Activated CD4-positive, alpha-beta memory T cell treated with anti-CD3 and anti-CD28 coated beads for 36 hours (primary cell): Measurements from ENCODE around the gene LDAH. TPM values are rescaled to one million over a fixed set of nuclear protein-coding genes. Genes with fewer than 3 reads are reported as not detected.

Experiments used
- CTCF ChIA-PET: fragments of 350-600 bp; sonication (Branson Sonifier 250); formaldehyde crosslinking; loops from one replicate; lab custom pipeline; 2021; ENCODE audit warnings: antibody characterized with exemption, inconsistent platforms; lab: Charles Lee
- POLR2A ChIA-PET: fragments of 350-600 bp; sonication (Branson Sonifier 250); formaldehyde crosslinking; loops from one replicate; lab custom pipeline; 2021; ENCODE audit warnings: antibody characterized with exemption; lab: Charles Lee
- DNase-seq: peaks from one replicate; pipeline ENCODE4 v3.0.0-alpha.2; 2020
- H3K27ac Mint-ChIP-seq: one replicate; pipeline ENCODE4 v1.8.0; 2021; ENCODE audit warnings: mixed read lengths
- H3K27me3 Mint-ChIP-seq: one replicate; pipeline ENCODE4 v1.8.0; 2021; ENCODE audit warnings: mixed read lengths
- H3K36me3 Mint-ChIP-seq: one replicate; pipeline ENCODE4 v1.8.0; 2021; ENCODE audit warnings: mixed read lengths
- H3K4me1 Mint-ChIP-seq: one replicate; pipeline ENCODE4 v1.8.0; 2021; ENCODE audit warnings: low read depth, mixed read lengths
- H3K4me3 Mint-ChIP-seq: one replicate; pipeline ENCODE4 v1.8.0; 2021; ENCODE audit warnings: mild to moderate bottlenecking, mixed read lengths
- H3K9me3 Mint-ChIP-seq: one replicate; pipeline ENCODE4 v1.8.0; 2021; ENCODE audit warnings: mixed read lengths
- intact Hi-C: fragments of 100-400 bp; cut with micrococcal nuclease; formaldehyde crosslinking; loops from one replicate; pipeline ENCODE4 v1.15.1; 2023
- total RNA-seq, 2 experiments: library from RNA; stranded (reverse); gene quantifications; one replicate each; pipeline ENCODE4 v1.2.3, GENCODE V29; 2021

The LDAH gene
- total RNA-seq, 2 experiments from 2014 or later = 35.2 to 38.7 TPM

- ChIA-PET POLR2A (no interaction called here), CTCF (no interaction called here)
- H3K4me1 Mint-ChIP-seq = no peaks in the 10 kb centered on the region
- peaks cover 21% of the 10 kb centered on the region for H3K36me3 Mint-ChIP-seq
- intact Hi-C loops = no loop called here
- DNase-seq = no peak
- no peak overlapping the region for H3K27ac Mint-ChIP-seq
- H3K27me3 Mint-ChIP-seq = no peaks in the 10 kb centered on the region
- no peak overlapping the region for H3K4me3 Mint-ChIP-seq
- H3K9me3 Mint-ChIP-seq = no peaks in the 10 kb centered on the region
Measured at GRCh38 chr2:20691076-20691734, 131.7 kb downstream of the LDAH start.

- no peak overlapping the region for H3K27ac Mint-ChIP-seq
- peaks cover 21% of the 10 kb centered on the region for H3K36me3 Mint-ChIP-seq
- H3K27me3 Mint-ChIP-seq = no peaks in the 10 kb centered on the region
- DNase-seq = no peak
- H3K4me1 Mint-ChIP-seq = no peaks in the 10 kb centered on the region
- no peak overlapping the region for H3K4me3 Mint-ChIP-seq
- POLR2A ChIA-PET = no interaction called here
- no peaks in the 10 kb centered on the region for H3K9me3 Mint-ChIP-seq
- intact Hi-C loops = no loop called here
- CTCF ChIA-PET = no interaction called here
Measured at GRCh38 chr2:20689428-20690264, 133.3 kb downstream of the LDAH start.

GRCh38 chr2:20687260-20687832 lies 135.6 kb downstream of the LDAH start:
- CTCF ChIA-PET = interaction anchor here (2.6 kb wide), 1 partner anchor 26 kb away, joined by 11 read pairs; no protein-coding TSS in a partner anchor
- Mint-ChIP-seq H3K4me1 (peaks cover 11% of the 10 kb centered on the region), H3K27me3 (no peaks in the 10 kb centered on the region), H3K4me3 (no peak overlapping the region), H3K36me3 (peaks cover 24% of the 10 kb centered on the region), H3K9me3 (no peaks in the 10 kb centered on the region), H3K27ac (no peak overlapping the region)
- intact Hi-C loops = no loop called here
- POLR2A ChIA-PET = no interaction called here
- no peak for DNase-seq

- Mint-ChIP-seq H3K27ac (no peak overlapping the region), H3K27me3 (no peaks in the 10 kb centered on the region), H3K4me3 (no peak overlapping the region), H3K36me3 (peaks cover 25% of the 10 kb centered on the region), H3K4me1 (peaks cover 11% of the 10 kb centered on the region), H3K9me3 (no peaks in the 10 kb centered on the region)
- DNase-seq = no peak
- ChIA-PET POLR2A (interaction anchor here (0.6 kb wide), 1 partner anchor 16 kb away, joined by 3 read pairs; no protein-coding TSS in a partner anchor), CTCF (interaction anchor here (1.7 to 2.5 kb wide), 2 partner anchors 23 to 278 kb away, joined by 5 to 12 read pairs; no protein-coding TSS in a partner anchor)
- intact Hi-C loops = no loop called here
Measured at GRCh38 chr2:20684581-20685063, 138.3 kb downstream of the LDAH start.

- no peaks in the 10 kb centered on the region for H3K9me3 Mint-ChIP-seq
- no peak overlapping the region for H3K27ac Mint-ChIP-seq
- no peak overlapping the region for H3K4me3 Mint-ChIP-seq
- no peak for DNase-seq
- peaks cover 11% of the 10 kb centered on the region for H3K4me1 Mint-ChIP-seq
- H3K27me3 Mint-ChIP-seq = no peaks in the 10 kb centered on the region
- ChIA-PET POLR2A (no interaction called here), CTCF (interaction anchor here (1.3 to 2.5 kb wide), 5 partner anchors 10 to 281 kb away, joined by 3 to 12 read pairs (median 5); no protein-coding TSS in a partner anchor)
- intact Hi-C loops = no loop called here
- peaks cover 16% of the 10 kb centered on the region for H3K36me3 Mint-ChIP-seq
Measured at GRCh38 chr2:20682167-20682920, 140.6 kb downstream of the LDAH start.

GRCh38 chr2:20680744-20681375 lies 142.0 kb downstream of the LDAH start:
- H3K9me3 Mint-ChIP-seq = no peaks in the 10 kb centered on the region
- H3K4me3 Mint-ChIP-seq = no peak overlapping the region
- POLR2A ChIA-PET = no interaction called here
- intact Hi-C loops = no loop called here
- H3K36me3 Mint-ChIP-seq = peaks cover 6% of the 10 kb centered on the region
- DNase-seq = no peak
- H3K27ac Mint-ChIP-seq = no peak overlapping the region
- H3K27me3 Mint-ChIP-seq = no peaks in the 10 kb centered on the region
- CTCF ChIA-PET = interaction anchor here (1.3 to 1.6 kb wide), 2 partner anchors 19 to 282 kb away, joined by 3 to 5 read pairs; no protein-coding TSS in a partner anchor
- peaks cover 11% of the 10 kb centered on the region for H3K4me1 Mint-ChIP-seq

- DNase-seq = no peak
- intact Hi-C loops = no loop called here
- peaks cover 6% of the 10 kb centered on the region for H3K36me3 Mint-ChIP-seq
- no peaks in the 10 kb centered on the region for H3K9me3 Mint-ChIP-seq
- H3K4me3 Mint-ChIP-seq = no peak overlapping the region
- ChIA-PET CTCF (interaction anchor here (0.6 to 6.0 kb wide), 2 partner anchors 17 to 77 kb away, joined by 3 to 47 read pairs; no protein-coding TSS in a partner anchor), POLR2A (no interaction called here)
- H3K4me1 Mint-ChIP-seq = peaks cover 11% of the 10 kb centered on the region
- H3K27ac Mint-ChIP-seq = no peak overlapping the region
- no peaks in the 10 kb centered on the region for H3K27me3 Mint-ChIP-seq
Measured at GRCh38 chr2:20678780-20679179, 144.1 kb downstream of the LDAH start.

GRCh38 chr2:20678086-20678395 lies 144.9 kb downstream of the LDAH start:
- Mint-ChIP-seq H3K4me1 (peaks cover 8% of the 10 kb centered on the region), H3K9me3 (no peaks in the 10 kb centered on the region), H3K36me3 (peaks cover 5% of the 10 kb centered on the region), H3K27me3 (peaks cover 2% of the 10 kb centered on the region), H3K4me3 (no peak overlapping the region), H3K27ac (no peak overlapping the region)
- intact Hi-C loops = no loop called here
- ChIA-PET POLR2A (no interaction called here), CTCF (interaction anchor here (1.1 to 6.0 kb wide), 2 partner anchors 16 to 285 kb away, joined by 11 to 47 read pairs; no protein-coding TSS in a partner anchor)
- no peak for DNase-seq

GRCh38 chr2:20677301-20678085 lies 145.4 kb downstream of the LDAH start:
- Mint-ChIP-seq H3K36me3 (peaks cover 3% of the 10 kb centered on the region), H3K27ac (no peak overlapping the region), H3K4me3 (no peak overlapping the region), H3K27me3 (peaks cover 5% of the 10 kb centered on the region), H3K9me3 (no peaks in the 10 kb centered on the region), H3K4me1 (peaks cover 2% of the 10 kb centered on the region)
- intact Hi-C loops = no loop called here
- DNase-seq = no peak
- CTCF ChIA-PET = interaction anchor here (0.7 to 6.0 kb wide), 4 partner anchors 10 to 286 kb away, joined by 3 to 47 read pairs (median 12); partner anchors contain the start of gene GDF7
- POLR2A ChIA-PET = no interaction called here

- DNase-seq = no peak
- H3K27me3 Mint-ChIP-seq = peaks cover 11% of the 10 kb centered on the region
- ChIA-PET CTCF (interaction anchor here (0.7 to 6.0 kb wide), 3 partner anchors 9 to 287 kb away, joined by 3 to 47 read pairs (median 14); partner anchors contain the start of gene GDF7), POLR2A (no interaction called here)
- no peak overlapping the region for H3K4me3 Mint-ChIP-seq
- no peaks in the 10 kb centered on the region for H3K36me3 Mint-ChIP-seq
- H3K9me3 Mint-ChIP-seq = no peaks in the 10 kb centered on the region
- H3K27ac Mint-ChIP-seq = no peak overlapping the region
- intact Hi-C loops = no loop called here
- H3K4me1 Mint-ChIP-seq = no peaks in the 10 kb centered on the region
Measured at GRCh38 chr2:20676353-20677215, 146.3 kb downstream of the LDAH start.
